ENCODE data around the gene EGLN1.

DNA sequence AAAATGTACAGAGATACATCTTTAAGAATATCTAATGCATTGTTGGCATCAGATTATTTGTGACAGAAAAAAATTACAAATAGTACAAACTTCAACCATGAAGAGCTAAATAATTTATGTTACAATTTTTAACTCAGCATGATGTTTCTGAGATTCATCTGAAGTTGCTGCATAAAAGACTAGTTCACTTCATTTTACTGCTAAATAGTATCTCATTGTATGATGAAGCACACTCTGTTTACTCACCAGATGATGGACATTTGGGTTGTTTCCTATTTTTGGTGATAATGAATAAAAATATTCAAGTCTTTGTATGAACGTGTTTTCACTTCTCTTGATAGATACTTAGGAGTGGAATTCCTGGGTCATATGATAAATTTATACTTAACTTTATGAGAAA is 20.6 kb downstream of the EGLN1 start:
- TF ChIP-seq, protein P1, sequence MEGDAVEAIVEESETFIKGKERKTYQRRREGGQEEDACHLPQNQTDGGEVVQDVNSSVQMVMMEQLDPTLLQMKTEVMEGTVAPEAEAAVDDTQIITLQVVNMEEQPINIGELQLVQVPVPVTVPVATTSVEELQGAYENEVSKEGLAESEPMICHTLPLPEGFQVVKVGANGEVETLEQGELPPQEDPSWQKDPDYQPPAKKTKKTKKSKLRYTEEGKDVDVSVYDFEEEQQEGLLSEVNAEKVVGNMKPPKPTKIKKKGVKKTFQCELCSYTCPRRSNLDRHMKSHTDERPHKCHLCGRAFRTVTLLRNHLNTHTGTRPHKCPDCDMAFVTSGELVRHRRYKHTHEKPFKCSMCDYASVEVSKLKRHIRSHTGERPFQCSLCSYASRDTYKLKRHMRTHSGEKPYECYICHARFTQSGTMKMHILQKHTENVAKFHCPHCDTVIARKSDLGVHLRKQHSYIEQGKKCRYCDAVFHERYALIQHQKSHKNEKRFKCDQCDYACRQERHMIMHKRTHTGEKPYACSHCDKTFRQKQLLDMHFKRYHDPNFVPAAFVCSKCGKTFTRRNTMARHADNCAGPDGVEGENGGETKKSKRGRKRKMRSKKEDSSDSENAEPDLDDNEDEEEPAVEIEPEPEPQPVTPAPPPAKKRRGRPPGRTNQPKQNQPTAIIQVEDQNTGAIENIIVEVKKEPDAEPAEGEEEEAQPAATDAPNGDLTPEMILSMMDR (IDR thresholded peaks at IDR 0.05): no peak
- no peak for TF ChIP-seq POLR2A (IDR thresholded peaks at IDR 0.05)

All from tibial nerve (tissue), 3 donors.